Liver (tissue), 3 donors: ENCODE data around the gene LTK.
"Not testable (repeated sequence)": the region's sequence is repeated elsewhere in the genome, so short reads cannot be mapped to it uniquely, and the experiment has no call there.

Experiments
- ATF3 ChIP-seq: IDR thresholded peaks from 2 replicates; pipeline ENCODE4 v1.6.1; 2016; ENCODE audit warnings: antibody characterized with exemption
- EGR1 ChIP-seq, 2 donors: IDR thresholded peaks; 2 replicates each; pipeline ENCODE4 v1.6.1; 2016 to 2018; ENCODE audit warnings: antibody characterized with exemption in 2 of 2, low read depth in 2 of 2
- FOXA1 ChIP-seq: IDR thresholded peaks from 2 replicates; pipeline ENCODE4 v1.6.1; 2016; ENCODE audit warnings: antibody characterized with exemption
- FOXA2 ChIP-seq: IDR thresholded peaks from 2 replicates; pipeline ENCODE4 v1.6.1; 2016; ENCODE audit warnings: antibody characterized with exemption
- GABPA ChIP-seq, 2 donors: IDR thresholded peaks in 1 of 2; conservative IDR thresholded peaks in 1 of 2; 2 replicates each; pipeline ENCODE4 v1.6.1; 2016; ENCODE audit warnings: antibody characterized with exemption in 2 of 2, mild to moderate bottlenecking in 1 of 2, moderate library complexity in 1 of 2
- JUND ChIP-seq, 2 donors: IDR thresholded peaks; 2 replicates each; pipeline ENCODE4 v1.6.1; 2016; ENCODE audit warnings: antibody characterized with exemption in 2 of 2
- MAX ChIP-seq: IDR thresholded peaks from 2 replicates; pipeline ENCODE4 v1.6.1; 2016; ENCODE audit warnings: antibody characterized with exemption
- RAD21 ChIP-seq, 2 donors: IDR thresholded peaks; 2 replicates each; pipeline ENCODE4 v1.6.1; 2016; ENCODE audit warnings: antibody characterized with exemption in 2 of 2, mild to moderate bottlenecking in 2 of 2
- REST ChIP-seq: IDR thresholded peaks from 2 replicates; pipeline ENCODE4 v1.6.1; 2016; ENCODE audit warnings: antibody characterized with exemption, mild to moderate bottlenecking
- SP1 ChIP-seq: IDR thresholded peaks from 2 replicates; pipeline ENCODE4 v1.6.1; 2018; ENCODE audit warnings: antibody characterized with exemption, mild to moderate bottlenecking
- TAF1 ChIP-seq: conservative IDR thresholded peaks from 2 replicates; pipeline ENCODE4 v1.6.1; 2016; ENCODE audit warnings: antibody characterized with exemption, mild to moderate bottlenecking
- YY1 ChIP-seq: IDR thresholded peaks from 2 replicates; pipeline ENCODE4 v1.6.1; 2016; ENCODE audit warnings: antibody characterized with exemption, mild to moderate bottlenecking
- TF ChIP-seq, protein P1 (sequence below): fragments of 150-350 bp; IDR thresholded peaks from 2 replicates; pipeline ENCODE4 v1.5.1; 2017; ENCODE audit warnings: improper control_type of control experiment, low read depth, low read length; ENCODE audit not compliant: missing input control
- TF ChIP-seq, protein P2 (sequence below): IDR thresholded peaks from 2 replicates; pipeline ENCODE4 v1.6.1; 2016; ENCODE audit warnings: antibody characterized with exemption
- donor health status: healthy.
- donor health status: healthy.

DNA sequence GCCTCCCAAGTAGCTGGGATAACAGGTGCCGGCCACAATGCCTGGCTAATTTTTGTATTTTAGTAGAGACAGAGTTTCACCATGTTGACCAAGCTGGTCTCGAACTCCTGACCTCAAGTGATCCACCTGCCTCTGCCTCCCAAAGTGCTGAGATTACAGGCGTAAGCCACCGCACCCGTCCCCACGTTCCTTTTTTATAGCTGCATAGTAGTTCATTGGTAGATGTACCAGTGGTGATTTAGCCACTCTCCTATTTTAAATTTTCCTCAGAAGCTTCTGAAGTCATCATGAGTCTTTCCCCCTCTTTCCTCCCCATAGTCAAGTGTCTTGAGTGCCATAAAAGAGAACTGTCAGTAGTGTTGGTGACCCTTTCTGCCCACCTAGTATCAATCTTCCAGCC, 44.0 kb downstream of the LTK start:
- not testable (repeated sequence) for TF ChIP-seq RAD21 (IDR thresholded peaks at IDR 0.05); MAX; TAF1; JUND (IDR thresholded peaks at IDR 0.05); GABPA (IDR thresholded peaks at IDR 0.05 in 1 of 2, conservative IDR thresholded peaks at IDR 0.05 in 1 of 2); REST; FOXA2; ATF3; FOXA1; EGR1 (IDR thresholded peaks at IDR 0.05; ENCODE audit: low read depth in 2 of 2); SP1; YY1
- TF ChIP-seq, protein P1, sequence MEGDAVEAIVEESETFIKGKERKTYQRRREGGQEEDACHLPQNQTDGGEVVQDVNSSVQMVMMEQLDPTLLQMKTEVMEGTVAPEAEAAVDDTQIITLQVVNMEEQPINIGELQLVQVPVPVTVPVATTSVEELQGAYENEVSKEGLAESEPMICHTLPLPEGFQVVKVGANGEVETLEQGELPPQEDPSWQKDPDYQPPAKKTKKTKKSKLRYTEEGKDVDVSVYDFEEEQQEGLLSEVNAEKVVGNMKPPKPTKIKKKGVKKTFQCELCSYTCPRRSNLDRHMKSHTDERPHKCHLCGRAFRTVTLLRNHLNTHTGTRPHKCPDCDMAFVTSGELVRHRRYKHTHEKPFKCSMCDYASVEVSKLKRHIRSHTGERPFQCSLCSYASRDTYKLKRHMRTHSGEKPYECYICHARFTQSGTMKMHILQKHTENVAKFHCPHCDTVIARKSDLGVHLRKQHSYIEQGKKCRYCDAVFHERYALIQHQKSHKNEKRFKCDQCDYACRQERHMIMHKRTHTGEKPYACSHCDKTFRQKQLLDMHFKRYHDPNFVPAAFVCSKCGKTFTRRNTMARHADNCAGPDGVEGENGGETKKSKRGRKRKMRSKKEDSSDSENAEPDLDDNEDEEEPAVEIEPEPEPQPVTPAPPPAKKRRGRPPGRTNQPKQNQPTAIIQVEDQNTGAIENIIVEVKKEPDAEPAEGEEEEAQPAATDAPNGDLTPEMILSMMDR: not testable (repeated sequence)
- TF ChIP-seq, protein P2, sequence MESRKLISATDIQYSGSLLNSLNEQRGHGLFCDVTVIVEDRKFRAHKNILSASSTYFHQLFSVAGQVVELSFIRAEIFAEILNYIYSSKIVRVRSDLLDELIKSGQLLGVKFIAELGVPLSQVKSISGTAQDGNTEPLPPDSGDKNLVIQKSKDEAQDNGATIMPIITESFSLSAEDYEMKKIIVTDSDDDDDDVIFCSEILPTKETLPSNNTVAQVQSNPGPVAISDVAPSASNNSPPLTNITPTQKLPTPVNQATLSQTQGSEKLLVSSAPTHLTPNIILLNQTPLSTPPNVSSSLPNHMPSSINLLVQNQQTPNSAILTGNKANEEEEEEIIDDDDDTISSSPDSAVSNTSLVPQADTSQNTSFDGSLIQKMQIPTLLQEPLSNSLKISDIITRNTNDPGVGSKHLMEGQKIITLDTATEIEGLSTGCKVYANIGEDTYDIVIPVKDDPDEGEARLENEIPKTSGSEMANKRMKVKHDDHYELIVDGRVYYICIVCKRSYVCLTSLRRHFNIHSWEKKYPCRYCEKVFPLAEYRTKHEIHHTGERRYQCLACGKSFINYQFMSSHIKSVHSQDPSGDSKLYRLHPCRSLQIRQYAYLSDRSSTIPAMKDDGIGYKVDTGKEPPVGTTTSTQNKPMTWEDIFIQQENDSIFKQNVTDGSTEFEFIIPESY: not testable (repeated sequence)
